Mesenchymal stem cell (in vitro differentiated cells and primary cell): ENCODE data around the gene GJC2. TPM values are rescaled to one million over a fixed set of nuclear protein-coding genes. Genes with fewer than 3 reads are reported as not detected.

ENCODE experiments used
- DNase-seq: peaks from one replicate; pipeline ENCODE4 v3.0.0-alpha.2; 2013
- H2AFZ ChIP-seq: one replicate; pipeline ENCODE4 v1.6.1; 2013; ENCODE audit warnings: low read depth, mild to moderate bottlenecking, control low read depth, inconsistent platforms, low read length, moderate library complexity
- H2AK5ac ChIP-seq: 2 replicates; pipeline ENCODE4 v1.6.1; 2013; ENCODE audit warnings: low read length, moderate library complexity, mild to moderate bottlenecking, inconsistent platforms; ENCODE audit not compliant: severe bottlenecking
- H2BK120ac ChIP-seq: one replicate; pipeline ENCODE4 v1.6.1; 2013; ENCODE audit warnings: low read depth, mild to moderate bottlenecking, inconsistent platforms, low read length, moderate library complexity
- H2BK12ac ChIP-seq, 2 experiments: one replicate each; pipeline ENCODE4 v1.6.1; 2013; ENCODE audit warnings: inconsistent platforms in 2 of 2, low read length in 2 of 2, mild to moderate bottlenecking in 2 of 2, moderate library complexity in 2 of 2, control low read depth in 1 of 2
- H2BK15ac ChIP-seq: one replicate; pipeline ENCODE4 v1.6.1; 2013; ENCODE audit warnings: mild to moderate bottlenecking, low read depth, inconsistent platforms; ENCODE audit not compliant: poor library complexity, severe bottlenecking
- H2BK5ac ChIP-seq: 2 replicates; pipeline ENCODE4 v1.6.1; 2013; ENCODE audit warnings: low read depth, mild to moderate bottlenecking, low read length, control low read depth, inconsistent platforms; ENCODE audit not compliant: poor library complexity, severe bottlenecking
- H3K14ac ChIP-seq, 2 experiments: one replicate each; pipeline ENCODE4 v1.6.1; 2013; ENCODE audit warnings: inconsistent platforms in 2 of 2, low read length in 2 of 2, control low read depth in 1 of 2, mild to moderate bottlenecking in 1 of 2, moderate library complexity in 1 of 2
- H3K18ac ChIP-seq, 2 experiments: one replicate each; pipeline ENCODE4 v1.6.1; 2013; ENCODE audit warnings: inconsistent platforms in 2 of 2, low read length in 2 of 2, control low read depth in 1 of 2, low read depth in 1 of 2, mild to moderate bottlenecking in 1 of 2
- H3K23ac ChIP-seq, 2 experiments: one replicate each; pipeline ENCODE4 v1.6.1; 2013; ENCODE audit warnings: inconsistent platforms in 2 of 2, low read length in 2 of 2, mild to moderate bottlenecking in 2 of 2, moderate library complexity in 2 of 2, control low read depth in 1 of 2
- H3K27ac ChIP-seq: 2 replicates; pipeline ENCODE4 v1.5.1; 2013; ENCODE audit warnings: mild to moderate bottlenecking, moderate library complexity, low read length, control low read depth, inconsistent platforms; ENCODE audit not compliant: poor library complexity, severe bottlenecking
- H3K27me3 ChIP-seq, 2 experiments: 2 replicates each; pipeline versions ENCODE4 v1.6.1 to v1.7.0; 2013; ENCODE audit warnings: low read length in 2 of 2, mild to moderate bottlenecking in 2 of 2, moderate library complexity in 2 of 2, control low read depth in 1 of 2, inconsistent platforms in 1 of 2; ENCODE audit not compliant: control insufficient read depth in 1 of 2, insufficient read depth in 1 of 2
- H3K36me3 ChIP-seq, 2 experiments: 2 replicates each; pipeline versions ENCODE4 v1.6.1 to v1.7.0; 2013; ENCODE audit warnings: low read length in 2 of 2, control low read depth in 1 of 2, inconsistent platforms in 1 of 2, low read depth in 1 of 2, mild to moderate bottlenecking in 1 of 2; ENCODE audit not compliant: insufficient read depth in 2 of 2, control insufficient read depth in 1 of 2
- H3K4ac ChIP-seq, 2 experiments: one replicate each; pipeline ENCODE4 v1.6.1; 2013; ENCODE audit warnings: inconsistent platforms in 2 of 2, low read length in 2 of 2, mild to moderate bottlenecking in 2 of 2, moderate library complexity in 2 of 2, control low read depth in 1 of 2, low read depth in 1 of 2
- H3K4me1 ChIP-seq: 2 replicates; pipeline ENCODE4 v1.6.1; 2013; ENCODE audit warnings: low read depth, low read length, control low read depth; ENCODE audit not compliant: control insufficient read depth, insufficient read depth
- H3K4me2 ChIP-seq: 2 replicates; pipeline ENCODE4 v1.6.1; 2013; ENCODE audit warnings: low read length, mild to moderate bottlenecking, inconsistent platforms; ENCODE audit not compliant: poor library complexity, severe bottlenecking
- H3K4me3 ChIP-seq, 2 experiments: 2 replicates each; pipeline versions ENCODE4 v1.5.1 to v1.7.0; 2013; ENCODE audit warnings: low read length in 2 of 2, mild to moderate bottlenecking in 2 of 2, control low read depth in 1 of 2, low read depth in 1 of 2; ENCODE audit not compliant: insufficient read depth in 1 of 2
- H3K79me1 ChIP-seq: replicated peaks from 2 replicates; pipeline ENCODE4 v1.6.1; 2013; ENCODE audit warnings: mild to moderate bottlenecking, control low read depth, low read length, inconsistent platforms; ENCODE audit not compliant: poor library complexity, severe bottlenecking
- H3K9ac ChIP-seq: 2 replicates; pipeline ENCODE4 v1.7.0; 2013; ENCODE audit warnings: mild to moderate bottlenecking, low read length, moderate library complexity
- H3K9me3 ChIP-seq: 2 replicates; pipeline ENCODE4 v1.7.0; 2013; ENCODE audit warnings: mild to moderate bottlenecking, low read length; ENCODE audit not compliant: control insufficient read depth
- H4K8ac ChIP-seq: one replicate; pipeline ENCODE4 v1.6.1; 2013; ENCODE audit warnings: inconsistent platforms, mild to moderate bottlenecking, low read length, moderate library complexity
- H4K91ac ChIP-seq: one replicate; pipeline ENCODE4 v1.6.1; 2013; ENCODE audit warnings: mild to moderate bottlenecking, low read length, inconsistent platforms
- WGBS: methylation state at CpG from one replicate; pipeline ENCODE4 v1.1.7; 2013; ENCODE audit warnings: mixed read lengths; 5-methylcytosine and 5-hydroxymethylcytosine counted together
- small RNA-seq: library from polyadenylated mRNA; stranded (forward); fragments of <200 nt; extraction: miRNeasy Mini kit (QIAGEN cat#:217004); gene quantifications from one replicate; pipeline ENCODE3, GENCODE V24; 2013; ENCODE audit warnings: low read depth

The GJC2 gene

GRCh38 chr1:228207851-228208821 is 58.4 kb downstream of the GJC2 start, which contains the start of gene OBSCN:
Gene OBSCN (plus strand): TSS chr1:228208044. CDS start chr1:228211784, 3,740 bp downstream.
- peak within 1 kb of the TSS in 1 of 2 experiments; percentile 16 for H2BK12ac ChIP-seq
- H3K27ac ChIP-seq, result no peak within 1 kb of the TSS
- H3K18ac ChIP-seq, result no peak within 1 kb of the TSS
- H3K4me1 ChIP-seq, result peaks cover 19% of the 10 kb centered on the region
- H3K9ac ChIP-seq, result no peak within 1 kb of the TSS
- H2AFZ ChIP-seq, result no peak within 1 kb of the TSS
- peak within 1 kb of the TSS; percentile 51 for H4K8ac ChIP-seq
- DNase-seq, result no peak
- no peak within 1 kb of the TSS for H3K4me2 ChIP-seq
- H3K27me3 ChIP-seq, result peaks cover 20 to 47% of the 10 kb centered on the region in 2 experiments
- H2BK5ac ChIP-seq, result no peak within 1 kb of the TSS
- peaks cover 0 to 12% of the 10 kb centered on the region in 2 experiments for H3K36me3 ChIP-seq
- no peak within 1 kb of the TSS for H3K4ac ChIP-seq
- H3K23ac ChIP-seq, result no peak within 1 kb of the TSS
- H3K14ac ChIP-seq, result no peak within 1 kb of the TSS
- WGBS, result 77% methylated on average over 30 of the region's 30 CpGs
- H3K4me3 ChIP-seq, result no peak within 1 kb of the TSS
- H3K79me1 ChIP-seq, result no peaks in the 10 kb centered on the region
- no peak within 1 kb of the TSS for H2BK15ac ChIP-seq
- no peak within 1 kb of the TSS for H4K91ac ChIP-seq
- no peaks in the 10 kb centered on the region for H3K9me3 ChIP-seq
- no peak within 1 kb of the TSS for H2AK5ac ChIP-seq
- H2BK120ac ChIP-seq, result no peak within 1 kb of the TSS

- Histone ChIP-seq H3K27me3 (peaks cover 20 to 49% of the 10 kb centered on the region in 2 experiments), H3K18ac (no peak overlapping the region), H3K23ac (no peak overlapping the region), H3K9me3 (no peaks in the 10 kb centered on the region), H4K91ac (no peak overlapping the region), H3K79me1 (no peaks in the 10 kb centered on the region), H4K8ac (peak overlapping the region; percentile 32), H3K36me3 (peaks cover 0 to 12% of the 10 kb centered on the region in 2 experiments), H3K4me3 (no peak overlapping the region), H2AFZ (no peak overlapping the region), H2BK120ac (no peak overlapping the region), H2BK15ac (no peak overlapping the region), H2BK5ac (no peak overlapping the region), H3K4me2 (no peak overlapping the region), H3K27ac (no peak overlapping the region), H3K14ac (no peak overlapping the region), H2AK5ac (no peak overlapping the region), H3K9ac (no peak overlapping the region), H3K4ac (no peak overlapping the region), H3K4me1 (peaks cover 22% of the 10 kb centered on the region), H2BK12ac (no peak overlapping the region)
- no peak for DNase-seq
- 83% methylated on average over 17 of the region's 19 CpGs for WGBS
Measured at GRCh38 chr1:228208831-228209551, 59.3 kb downstream of the GJC2 start.

Small RNA genes lying within 50 kb of the gene (small RNA-seq; reads per million reads assigned to genes)
- not detected for gene AL359510.1
